Fibroblast of skin of right quadriceps (primary cell): Measurements from ENCODE around the gene FEN1.
A peak's percentile ranks its signal among the peaks of the same experiment; 100 is the strongest.

ENCODE experiments used
- DNase-seq: peaks from one replicate; pipeline ENCODE4 v3.0.0-alpha.2; 2013

Gene FEN1

DNA sequence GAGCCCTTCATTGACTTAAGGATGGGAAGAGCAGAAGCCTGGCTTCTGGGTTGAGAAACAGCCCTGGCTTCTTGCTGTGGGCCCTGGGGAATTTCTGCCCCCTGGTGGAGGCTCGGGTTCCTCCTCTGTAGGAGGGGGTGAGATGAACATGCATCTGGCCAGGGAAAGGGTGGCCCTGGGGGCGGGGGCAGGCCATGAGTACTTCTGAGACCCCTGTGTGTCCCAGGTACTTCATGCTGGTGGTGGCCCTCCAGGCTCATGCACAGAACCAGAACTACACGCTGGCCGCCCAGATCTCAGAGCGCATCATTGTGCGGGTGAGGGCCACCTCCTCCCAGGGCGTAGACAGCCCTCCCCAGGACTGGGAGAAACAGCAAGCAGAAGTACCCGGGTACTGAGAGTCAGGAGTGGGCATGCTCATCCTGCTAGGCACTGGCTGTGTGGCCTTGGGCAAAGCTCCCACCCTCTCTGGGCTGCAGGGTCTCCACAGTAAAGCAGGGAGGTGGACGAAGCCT is 16.1 kb upstream of the FEN1 start:
- peak; percentile 58 for DNase-seq

DNA sequence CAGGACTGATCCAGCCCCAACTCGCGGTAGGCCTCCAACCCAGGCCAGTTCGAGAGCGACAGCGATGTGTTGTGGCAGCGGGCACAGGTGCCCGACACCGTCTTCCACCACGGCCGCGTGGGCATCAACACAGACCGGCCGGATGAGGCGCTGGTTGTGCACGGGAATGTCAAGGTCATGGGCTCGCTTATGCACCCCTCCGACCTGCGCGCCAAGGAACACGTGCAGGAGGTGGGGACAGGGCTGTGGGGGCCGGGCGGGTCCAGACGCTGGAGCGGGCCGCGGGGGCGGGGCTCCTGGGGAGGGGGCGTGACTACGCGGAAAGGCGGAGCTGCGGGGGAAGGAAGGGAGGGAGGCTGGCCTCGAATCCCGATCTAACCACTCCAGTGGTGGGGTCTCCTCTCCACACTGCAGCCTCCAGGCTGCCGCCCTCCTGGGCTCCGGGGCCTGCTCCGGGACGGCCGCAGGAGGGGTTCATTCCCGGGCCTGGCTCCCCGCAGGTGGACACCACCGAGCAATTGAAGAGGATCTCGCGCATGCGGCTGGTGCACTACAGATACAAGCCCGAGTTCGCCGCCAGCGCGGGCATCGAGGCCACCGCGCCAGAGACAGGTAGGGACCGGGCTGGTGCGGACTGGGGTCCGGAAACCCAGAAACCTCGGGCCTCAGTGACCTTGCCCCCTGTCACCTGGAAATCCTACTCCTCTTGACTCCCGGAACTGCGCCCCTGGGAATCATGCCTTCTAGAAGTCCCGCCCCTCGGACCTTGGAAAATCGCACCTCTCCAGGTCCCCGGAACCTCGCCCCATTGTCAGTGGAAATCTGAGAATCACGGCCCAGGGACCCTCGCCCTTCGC is 15.2 kb upstream of the FEN1 start:
- no peak for DNase-seq

DNA sequence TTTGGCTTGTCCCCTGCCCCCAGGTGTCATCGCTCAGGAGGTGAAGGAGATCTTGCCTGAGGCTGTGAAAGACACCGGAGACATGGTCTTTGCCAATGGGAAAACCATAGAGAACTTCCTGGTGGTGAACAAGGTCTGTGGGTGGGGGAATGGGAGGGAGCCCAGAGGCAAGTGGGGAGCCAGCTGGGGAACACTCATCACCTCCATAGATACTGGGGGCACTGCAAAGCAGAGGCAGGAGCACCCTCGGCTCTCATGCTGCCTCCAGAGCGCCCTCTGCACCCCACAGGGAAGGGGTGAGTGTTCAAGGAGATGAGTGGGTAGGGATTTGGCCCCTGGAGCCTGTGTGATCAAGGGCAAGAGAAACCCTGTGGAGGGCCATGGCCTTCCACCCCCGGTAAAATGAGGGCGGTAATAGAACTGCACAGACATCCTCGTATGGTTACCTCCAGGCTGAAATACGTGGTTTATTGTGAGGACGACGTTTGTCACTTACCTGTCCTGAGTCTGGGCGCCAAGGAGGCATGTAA is 14.3 kb upstream of the FEN1 start:
- no peak for DNase-seq

DNA sequence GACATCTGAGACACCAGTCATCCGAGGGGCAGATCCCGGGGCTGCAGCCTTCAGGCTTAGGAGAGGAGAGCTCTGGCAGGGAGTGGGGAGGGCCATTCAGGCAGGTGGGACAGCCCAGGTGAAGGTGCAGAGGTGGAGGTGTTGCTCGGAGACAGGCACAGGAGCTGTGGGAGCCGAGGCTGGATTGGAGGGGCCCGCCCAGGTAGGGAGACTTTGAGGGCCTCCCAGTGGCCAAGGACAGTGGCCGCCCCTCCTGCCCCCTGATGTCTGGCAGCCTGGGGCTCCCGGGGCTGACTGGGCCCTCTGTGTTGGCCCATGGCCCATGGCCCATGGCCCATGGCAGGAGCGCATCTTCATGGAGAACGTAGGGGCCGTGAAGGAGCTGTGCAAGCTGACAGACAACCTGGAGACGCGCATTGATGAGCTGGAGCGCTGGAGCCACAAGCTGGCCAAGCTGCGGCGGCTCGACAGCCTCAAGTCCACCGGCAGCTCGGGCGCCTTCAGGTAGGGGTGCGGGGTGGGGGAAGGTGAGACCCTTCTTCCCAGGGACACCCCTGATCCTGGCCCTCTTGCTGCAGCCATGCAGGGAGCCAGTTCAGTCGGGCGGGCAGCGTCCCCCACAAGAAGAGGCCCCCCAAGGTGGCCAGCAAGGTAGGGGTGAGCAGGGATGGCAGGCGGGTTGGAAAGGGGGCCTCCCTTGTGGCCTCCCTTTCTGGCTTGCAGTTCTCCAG is 13.6 kb upstream of the FEN1 start:
- DNase-seq: no peak

DNA sequence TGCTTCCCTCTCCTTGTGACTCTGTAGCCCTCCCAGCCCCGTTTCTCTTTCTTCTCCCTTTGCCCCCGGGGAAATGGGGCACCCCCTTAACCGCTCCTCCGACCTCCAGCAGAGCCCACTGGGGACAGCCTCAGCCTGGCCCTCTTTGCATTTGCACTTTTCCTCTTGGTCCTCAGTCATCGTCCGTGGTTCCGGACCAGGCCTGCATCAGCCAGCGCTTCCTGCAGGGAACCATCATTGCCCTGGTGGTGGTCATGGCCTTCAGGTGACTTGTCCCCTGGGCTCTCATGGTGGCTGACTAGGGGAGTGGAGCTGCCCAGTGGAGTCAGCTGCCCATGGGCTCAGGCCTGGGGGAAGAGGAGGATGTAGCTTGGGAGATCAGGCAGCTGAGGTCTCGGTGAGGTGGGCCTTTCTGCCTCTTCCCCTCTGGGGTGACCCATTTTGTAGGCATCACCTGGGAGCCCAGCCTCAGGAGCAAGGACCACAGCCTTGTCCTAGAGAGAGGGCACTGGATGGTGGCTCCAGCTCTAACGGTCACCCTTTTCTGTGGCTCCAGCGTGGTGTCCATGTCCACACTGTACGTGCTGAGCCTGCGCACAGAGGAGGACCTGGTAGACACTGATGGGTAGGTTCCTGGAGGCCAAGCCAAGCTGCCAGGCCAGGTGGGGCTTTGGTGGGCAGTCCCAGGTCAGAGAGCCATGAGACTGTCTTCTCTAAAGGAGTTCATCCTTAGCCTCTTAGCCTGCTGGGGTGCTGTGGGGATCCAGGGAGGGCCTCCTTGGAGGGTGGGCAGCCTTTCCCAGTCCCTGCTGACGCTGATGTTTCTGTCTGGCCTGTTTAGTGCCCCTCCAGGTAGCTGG is 12.8 kb upstream of the FEN1 start:
- no peak for DNase-seq

DNA sequence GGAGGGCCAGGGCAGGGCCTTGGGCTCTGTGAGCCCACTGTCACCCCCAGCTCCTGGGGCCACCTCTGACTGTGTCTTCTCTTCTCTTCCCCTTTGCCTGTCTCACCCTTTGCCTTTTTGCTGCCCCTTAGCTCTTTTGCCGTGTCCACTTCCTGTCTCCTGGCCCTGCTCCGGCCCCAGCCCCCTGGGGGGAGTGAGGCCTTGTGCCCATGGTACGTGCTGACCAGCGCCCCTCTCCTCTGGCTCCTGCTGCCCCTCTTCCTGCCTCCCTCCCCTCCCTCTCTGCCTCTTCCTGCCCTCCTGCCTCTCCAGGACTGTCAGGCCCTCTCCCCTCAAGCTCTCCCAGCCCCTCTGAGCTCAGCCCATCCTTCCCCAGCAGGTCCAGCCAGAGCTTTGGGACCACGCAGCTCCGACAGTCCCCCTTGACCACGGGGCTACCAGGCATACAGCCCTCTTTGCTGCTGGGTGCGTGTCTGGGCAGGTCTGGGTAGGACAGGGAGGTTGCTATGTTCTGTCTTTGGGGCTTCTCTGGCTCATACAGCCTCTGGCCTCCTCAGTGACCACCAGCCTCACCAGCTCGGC is 12.0 kb upstream of the FEN1 start:
- no peak for DNase-seq

DNA sequence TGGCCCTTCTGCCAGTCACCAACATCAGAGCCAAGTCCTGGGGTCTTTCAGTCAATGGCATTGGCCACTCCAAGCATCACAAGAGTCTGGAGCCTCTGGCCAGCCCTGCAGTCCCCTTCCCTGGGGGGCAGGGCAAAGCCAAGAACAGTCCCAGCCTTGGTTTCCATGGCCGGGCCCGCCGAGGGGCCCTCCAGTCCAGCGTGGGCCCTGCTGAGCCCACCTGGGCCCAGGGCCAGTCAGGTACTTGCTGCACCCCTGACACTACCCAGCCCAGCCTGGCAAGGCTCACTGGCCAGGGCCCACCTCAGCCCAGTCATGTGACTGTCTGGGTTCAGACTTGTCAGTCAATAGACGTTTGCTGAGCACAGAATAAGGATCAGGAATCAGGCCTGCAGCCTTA is 11.1 kb upstream of the FEN1 start:
- DNase-seq: no peak

DNA sequence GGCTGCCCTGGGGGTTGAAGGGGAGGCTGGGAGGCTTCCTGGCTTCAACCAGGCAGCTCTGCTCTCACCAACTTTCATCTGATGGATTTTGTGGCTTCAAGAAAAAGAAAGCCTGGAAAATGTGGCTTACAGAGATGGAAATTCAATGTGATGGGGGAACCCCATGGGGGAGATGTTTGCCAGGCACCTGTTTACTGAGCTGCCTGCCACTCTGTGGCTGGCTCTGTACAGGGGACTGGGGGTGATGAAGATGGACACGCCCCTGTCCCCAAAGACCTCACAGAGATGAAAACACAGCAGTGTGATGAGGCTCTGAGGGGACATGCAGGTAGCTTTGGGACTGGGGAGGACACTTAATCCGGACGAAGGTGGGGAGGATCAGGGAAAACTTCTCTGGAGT is 10.4 kb upstream of the FEN1 start:
- DNase-seq: no peak

DNA sequence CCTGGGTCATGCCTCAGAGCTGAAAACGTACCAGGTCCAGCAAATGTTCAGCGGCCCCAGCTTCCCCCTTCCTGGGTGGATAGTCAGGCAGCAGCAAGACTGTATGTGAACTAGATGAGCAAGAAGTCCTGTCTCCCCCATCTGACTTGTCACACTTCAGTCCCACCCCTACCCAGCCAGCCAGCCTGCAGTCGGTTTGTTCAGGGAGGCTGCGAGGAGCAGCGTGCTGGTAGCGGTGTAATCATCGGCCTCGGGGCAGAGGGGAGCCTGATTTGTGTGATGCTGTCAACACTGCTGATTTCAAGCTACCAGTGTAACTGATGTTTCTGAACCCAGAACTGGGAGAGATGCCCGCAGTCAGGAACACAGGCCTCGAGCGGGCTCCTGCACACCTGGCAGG is 9.9 kb upstream of the FEN1 start:
- no peak for DNase-seq

DNA sequence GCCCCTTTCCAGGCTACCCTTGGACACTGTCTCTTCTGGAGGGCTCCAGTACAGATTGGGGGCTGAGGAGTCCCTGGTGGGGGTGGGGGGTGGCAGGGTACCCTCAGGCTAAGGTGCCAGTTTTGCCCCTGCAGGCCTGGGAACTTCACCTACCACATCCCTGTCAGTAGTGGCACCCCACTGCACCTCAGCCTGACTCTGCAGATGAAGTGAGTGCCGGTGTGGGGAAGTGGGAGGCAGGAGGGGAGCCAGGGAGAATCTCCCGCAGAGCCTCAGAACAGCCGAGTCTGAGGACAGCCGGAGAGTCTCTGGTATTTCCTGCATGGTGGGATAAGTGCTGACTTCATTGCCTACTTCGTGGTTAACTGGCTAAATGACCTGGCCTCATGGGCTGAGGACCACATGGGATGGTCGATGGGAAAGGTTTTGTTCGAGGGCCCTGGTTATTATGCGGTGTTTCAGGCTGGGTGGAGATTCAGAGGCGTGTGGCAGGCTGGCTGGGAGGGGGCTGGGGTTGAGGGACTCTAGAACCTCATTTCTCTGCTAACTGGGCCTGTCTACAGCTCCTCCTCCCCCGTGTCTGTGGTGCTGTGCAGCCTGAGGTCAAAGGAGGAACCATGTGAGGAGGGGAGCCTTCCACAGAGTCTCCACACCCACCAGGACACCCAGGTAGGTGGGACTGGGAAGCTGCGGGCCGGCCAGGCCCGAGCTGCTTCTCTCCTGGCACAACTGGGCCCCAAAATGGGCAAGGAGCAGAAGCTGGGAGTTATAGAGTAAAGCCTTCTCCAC is 8.8 kb upstream of the FEN1 start:
- DNase-seq: peak; percentile 40

DNA sequence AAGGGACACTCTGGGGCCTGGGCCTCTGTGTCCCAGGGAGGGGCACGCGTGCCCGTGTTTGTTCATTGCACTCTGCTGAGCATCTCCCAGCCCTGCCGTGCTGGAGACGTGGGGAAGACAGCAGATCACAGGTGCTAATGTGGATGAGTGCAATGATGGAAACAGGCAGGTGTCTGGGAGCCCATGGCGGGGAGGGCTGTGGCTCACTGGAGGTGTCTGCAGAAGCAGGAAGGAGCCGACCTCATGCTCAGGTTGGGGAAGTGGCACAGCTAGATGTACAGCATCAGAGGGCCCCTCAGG is 8.3 kb upstream of the FEN1 start:
- DNase-seq: no peak

DNA sequence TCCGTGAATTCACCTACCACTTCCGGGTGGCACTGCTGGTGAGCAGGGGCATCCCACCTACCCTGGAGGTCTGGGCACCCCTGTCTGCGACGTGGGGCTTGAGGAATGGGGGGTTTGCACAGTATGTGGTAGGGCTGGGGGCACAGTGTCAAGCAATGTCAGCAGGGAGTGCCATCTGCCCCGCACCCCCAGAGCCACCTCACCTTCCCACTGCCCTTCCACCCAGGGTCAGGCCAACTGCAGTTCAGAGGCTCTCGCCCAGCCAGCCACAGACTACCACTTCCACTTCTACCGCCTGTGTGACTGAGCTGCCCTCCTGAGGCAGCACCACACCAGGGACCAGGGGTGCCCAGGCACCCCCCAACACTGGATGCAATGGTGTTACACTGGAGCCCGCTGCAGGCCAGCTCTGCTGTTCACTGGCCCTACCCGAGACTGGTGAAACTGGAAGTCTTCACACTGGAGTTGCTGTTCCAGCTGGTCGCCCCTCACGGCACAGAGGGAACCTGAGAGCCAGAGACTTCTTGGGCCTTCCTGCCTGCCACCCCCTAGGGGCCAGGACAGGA is 6.8 kb upstream of the FEN1 start:
- DNase-seq: no peak

DNA sequence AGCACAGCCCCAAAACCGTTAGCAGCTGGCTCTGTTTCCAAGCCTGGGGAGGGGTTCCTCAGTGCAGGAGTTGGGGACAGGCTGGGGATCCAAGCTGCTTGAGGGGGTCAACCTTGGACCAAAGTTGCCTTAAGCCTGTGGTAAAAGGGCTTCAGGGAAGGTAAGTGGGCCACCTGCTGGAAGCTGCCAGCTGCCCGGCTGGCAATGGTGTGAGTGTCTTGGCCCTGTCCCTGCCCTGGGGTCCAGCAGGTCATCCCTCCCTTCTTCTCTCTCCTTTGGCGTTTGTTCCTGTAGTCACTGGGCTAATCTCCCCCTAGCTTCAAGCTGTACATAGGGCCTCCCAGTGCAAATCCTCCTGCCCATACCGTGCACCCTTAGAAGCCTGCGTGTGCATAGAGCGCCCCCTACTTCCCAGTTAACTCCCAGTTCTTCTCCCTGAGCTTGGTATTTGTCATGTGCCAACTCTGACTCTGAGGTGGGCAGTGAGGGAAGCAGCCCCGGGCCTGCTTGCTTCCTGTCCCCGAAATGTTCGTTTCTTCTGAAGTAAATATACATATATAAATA is 4.7 kb upstream of the FEN1 start:
- DNase-seq: peak; percentile 56

DNA sequence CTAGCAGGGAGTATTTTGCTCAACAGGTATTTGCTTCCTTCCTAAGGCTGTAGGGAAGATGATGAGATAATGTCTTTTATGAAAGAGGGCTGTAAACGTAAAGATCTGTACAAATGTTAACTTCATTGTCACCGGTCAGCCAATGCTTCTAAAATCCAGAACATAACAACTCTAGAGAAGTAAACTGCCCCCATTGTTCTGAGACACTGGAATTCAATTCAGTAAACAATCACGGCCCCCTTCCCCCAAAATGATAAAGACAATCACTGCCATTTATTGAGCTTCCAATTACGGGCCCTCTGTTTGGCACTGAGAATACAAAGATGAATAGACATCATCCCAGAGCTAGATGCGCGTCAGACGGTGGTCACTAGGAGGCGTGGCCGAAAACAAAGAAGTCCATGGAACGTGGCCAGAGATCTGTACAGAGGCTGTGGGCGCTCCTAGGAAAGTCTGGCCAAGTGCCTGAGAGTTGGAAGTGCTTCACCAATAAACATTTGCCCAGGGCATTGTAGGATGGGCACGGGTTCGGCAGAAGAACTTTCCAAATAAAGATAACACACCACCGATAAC is 888 bp upstream of the FEN1 start:
- DNase-seq: peak; percentile 87

DNA sequence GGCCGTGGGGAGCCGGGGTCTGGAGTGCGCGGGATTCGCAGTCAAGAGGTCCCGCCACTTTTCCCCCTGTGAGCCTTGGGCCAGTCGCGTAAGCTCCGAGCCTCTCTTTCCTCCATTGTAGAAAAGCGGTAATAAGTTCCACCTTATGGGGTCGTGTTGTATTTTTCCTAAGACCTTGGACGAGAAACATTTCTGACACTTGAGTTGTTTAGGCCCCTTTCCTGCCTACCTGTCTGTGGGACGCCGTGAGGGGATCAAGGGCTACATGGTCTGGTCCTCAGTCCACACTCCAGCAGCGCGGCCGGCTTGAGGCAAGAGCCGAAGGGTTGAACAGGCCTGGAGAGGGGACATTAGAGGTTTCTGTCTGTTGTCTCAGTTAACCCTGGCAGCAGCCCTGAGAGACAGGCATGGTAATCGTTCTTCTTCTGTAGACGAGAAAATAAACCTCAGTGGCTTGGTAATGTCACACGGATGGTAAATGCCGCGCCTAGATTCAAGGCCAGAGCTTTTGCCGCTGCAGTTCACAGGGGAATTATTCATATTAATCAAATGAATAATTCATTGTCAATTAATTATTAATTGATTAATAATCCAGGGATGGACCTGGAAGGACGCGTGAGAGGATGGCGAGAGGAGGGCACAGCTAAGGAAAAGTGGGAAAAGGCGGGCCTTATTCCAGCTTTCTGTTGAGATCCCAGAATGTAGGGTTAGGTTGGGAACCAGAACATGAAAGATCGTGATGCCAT is 545 bp downstream of the FEN1 start:
- DNase-seq: no peak

DNA sequence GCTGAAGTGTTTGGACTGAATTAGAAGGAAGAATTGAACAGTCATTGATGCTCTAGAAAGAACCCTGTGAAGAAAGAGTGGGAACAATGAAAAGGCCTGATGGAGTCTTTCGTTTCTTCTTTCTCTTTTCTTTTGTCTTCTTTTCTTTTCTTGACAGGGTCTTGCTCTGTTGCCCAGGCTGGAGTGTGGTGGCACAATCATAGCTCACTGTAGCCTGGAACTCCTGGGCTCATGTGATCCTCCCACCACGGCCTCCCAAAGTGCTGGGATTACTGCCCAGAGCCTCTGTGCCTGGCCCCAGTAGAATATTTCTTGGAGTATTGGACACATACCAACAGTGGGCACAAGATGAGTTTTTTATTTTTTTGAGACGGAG is 1.1 kb downstream of the FEN1 start:
- DNase-seq: no peak

DNA sequence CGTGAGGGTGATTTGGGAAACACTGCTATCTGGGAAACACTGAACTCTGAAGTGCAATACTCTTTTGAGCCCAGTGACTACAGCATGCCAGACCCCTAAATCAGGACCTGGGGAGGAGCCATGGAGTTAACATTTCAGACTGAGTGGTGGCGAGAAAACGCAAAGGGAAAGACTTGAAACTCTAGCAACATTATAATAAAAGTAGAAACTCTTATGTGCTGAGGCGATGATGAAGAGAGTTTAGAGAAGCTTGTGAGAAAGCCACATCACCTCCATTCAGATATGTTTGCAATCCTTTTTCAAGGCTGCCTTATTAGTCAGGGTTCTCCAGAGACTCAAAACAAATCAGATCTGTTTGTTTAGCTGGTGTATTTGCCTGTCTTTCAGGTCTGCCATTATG is 1.9 kb downstream of the FEN1 start:
- DNase-seq: no peak

DNA sequence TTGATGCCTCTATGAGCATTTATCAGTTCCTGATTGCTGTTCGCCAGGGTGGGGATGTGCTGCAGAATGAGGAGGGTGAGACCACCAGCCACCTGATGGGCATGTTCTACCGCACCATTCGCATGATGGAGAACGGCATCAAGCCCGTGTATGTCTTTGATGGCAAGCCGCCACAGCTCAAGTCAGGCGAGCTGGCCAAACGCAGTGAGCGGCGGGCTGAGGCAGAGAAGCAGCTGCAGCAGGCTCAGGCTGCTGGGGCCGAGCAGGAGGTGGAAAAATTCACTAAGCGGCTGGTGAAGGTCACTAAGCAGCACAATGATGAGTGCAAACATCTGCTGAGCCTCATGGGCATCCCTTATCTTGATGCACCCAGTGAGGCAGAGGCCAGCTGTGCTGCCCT is 2.7 kb downstream of the FEN1 start:
- no peak for DNase-seq

DNA sequence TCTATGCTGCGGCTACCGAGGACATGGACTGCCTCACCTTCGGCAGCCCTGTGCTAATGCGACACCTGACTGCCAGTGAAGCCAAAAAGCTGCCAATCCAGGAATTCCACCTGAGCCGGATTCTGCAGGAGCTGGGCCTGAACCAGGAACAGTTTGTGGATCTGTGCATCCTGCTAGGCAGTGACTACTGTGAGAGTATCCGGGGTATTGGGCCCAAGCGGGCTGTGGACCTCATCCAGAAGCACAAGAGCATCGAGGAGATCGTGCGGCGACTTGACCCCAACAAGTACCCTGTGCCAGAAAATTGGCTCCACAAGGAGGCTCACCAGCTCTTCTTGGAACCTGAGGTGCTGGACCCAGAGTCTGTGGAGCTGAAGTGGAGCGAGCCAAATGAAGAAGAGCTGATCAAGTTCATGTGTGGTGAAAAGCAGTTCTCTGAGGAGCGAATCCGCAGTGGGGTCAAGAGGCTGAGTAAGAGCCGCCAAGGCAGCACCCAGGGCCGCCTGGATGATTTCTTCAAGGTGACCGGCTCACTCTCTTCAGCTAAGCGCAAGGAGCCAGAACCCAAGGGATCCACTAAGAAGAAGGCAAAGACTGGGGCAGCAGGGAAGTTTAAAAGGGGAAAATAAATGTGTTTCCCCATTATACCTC is 3.3 kb downstream of the FEN1 start:
- DNase-seq: no peak
